Mesenchymal stem cell (in vitro differentiated cells and primary cell): ENCODE measurements around the gene CDKN3.
"Not testable (repeated sequence)": the region's sequence is repeated elsewhere in the genome, so short reads cannot be mapped to it uniquely, and the experiment has no call there.

Experiments used
- DNase-seq: peaks from one replicate; pipeline ENCODE4 v3.0.0-alpha.2; 2013
- H2AFZ ChIP-seq: one replicate; pipeline ENCODE4 v1.6.1; 2013; ENCODE audit warnings: low read depth, mild to moderate bottlenecking, control low read depth, inconsistent platforms, low read length, moderate library complexity
- H2AK5ac ChIP-seq: 2 replicates; pipeline ENCODE4 v1.6.1; 2013; ENCODE audit warnings: low read length, moderate library complexity, mild to moderate bottlenecking, inconsistent platforms; ENCODE audit not compliant: severe bottlenecking
- H2BK120ac ChIP-seq: one replicate; pipeline ENCODE4 v1.6.1; 2013; ENCODE audit warnings: low read depth, mild to moderate bottlenecking, inconsistent platforms, low read length, moderate library complexity
- H2BK12ac ChIP-seq, 2 experiments: one replicate each; pipeline ENCODE4 v1.6.1; 2013; ENCODE audit warnings: inconsistent platforms in 2 of 2, low read length in 2 of 2, mild to moderate bottlenecking in 2 of 2, moderate library complexity in 2 of 2, control low read depth in 1 of 2
- H2BK15ac ChIP-seq: one replicate; pipeline ENCODE4 v1.6.1; 2013; ENCODE audit warnings: mild to moderate bottlenecking, low read depth, inconsistent platforms; ENCODE audit not compliant: poor library complexity, severe bottlenecking
- H2BK5ac ChIP-seq: 2 replicates; pipeline ENCODE4 v1.6.1; 2013; ENCODE audit warnings: low read depth, mild to moderate bottlenecking, low read length, control low read depth, inconsistent platforms; ENCODE audit not compliant: poor library complexity, severe bottlenecking
- H3K14ac ChIP-seq, 2 experiments: one replicate each; pipeline ENCODE4 v1.6.1; 2013; ENCODE audit warnings: inconsistent platforms in 2 of 2, low read length in 2 of 2, control low read depth in 1 of 2, mild to moderate bottlenecking in 1 of 2, moderate library complexity in 1 of 2
- H3K18ac ChIP-seq, 2 experiments: one replicate each; pipeline ENCODE4 v1.6.1; 2013; ENCODE audit warnings: inconsistent platforms in 2 of 2, low read length in 2 of 2, control low read depth in 1 of 2, low read depth in 1 of 2, mild to moderate bottlenecking in 1 of 2
- H3K23ac ChIP-seq, 2 experiments: one replicate each; pipeline ENCODE4 v1.6.1; 2013; ENCODE audit warnings: inconsistent platforms in 2 of 2, low read length in 2 of 2, mild to moderate bottlenecking in 2 of 2, moderate library complexity in 2 of 2, control low read depth in 1 of 2
- H3K27ac ChIP-seq: 2 replicates; pipeline ENCODE4 v1.5.1; 2013; ENCODE audit warnings: mild to moderate bottlenecking, moderate library complexity, low read length, control low read depth, inconsistent platforms; ENCODE audit not compliant: poor library complexity, severe bottlenecking
- H3K27me3 ChIP-seq, 2 experiments: 2 replicates each; pipeline versions ENCODE4 v1.6.1 to v1.7.0; 2013; ENCODE audit warnings: low read length in 2 of 2, mild to moderate bottlenecking in 2 of 2, moderate library complexity in 2 of 2, control low read depth in 1 of 2, inconsistent platforms in 1 of 2; ENCODE audit not compliant: control insufficient read depth in 1 of 2, insufficient read depth in 1 of 2
- H3K36me3 ChIP-seq, 2 experiments: 2 replicates each; pipeline versions ENCODE4 v1.6.1 to v1.7.0; 2013; ENCODE audit warnings: low read length in 2 of 2, control low read depth in 1 of 2, inconsistent platforms in 1 of 2, low read depth in 1 of 2, mild to moderate bottlenecking in 1 of 2; ENCODE audit not compliant: insufficient read depth in 2 of 2, control insufficient read depth in 1 of 2
- H3K4ac ChIP-seq, 2 experiments: one replicate each; pipeline ENCODE4 v1.6.1; 2013; ENCODE audit warnings: inconsistent platforms in 2 of 2, low read length in 2 of 2, mild to moderate bottlenecking in 2 of 2, moderate library complexity in 2 of 2, control low read depth in 1 of 2, low read depth in 1 of 2
- H3K4me1 ChIP-seq: 2 replicates; pipeline ENCODE4 v1.6.1; 2013; ENCODE audit warnings: low read depth, low read length, control low read depth; ENCODE audit not compliant: control insufficient read depth, insufficient read depth
- H3K4me2 ChIP-seq: 2 replicates; pipeline ENCODE4 v1.6.1; 2013; ENCODE audit warnings: low read length, mild to moderate bottlenecking, inconsistent platforms; ENCODE audit not compliant: poor library complexity, severe bottlenecking
- H3K4me3 ChIP-seq, 2 experiments: 2 replicates each; pipeline versions ENCODE4 v1.5.1 to v1.7.0; 2013; ENCODE audit warnings: low read length in 2 of 2, mild to moderate bottlenecking in 2 of 2, control low read depth in 1 of 2, low read depth in 1 of 2; ENCODE audit not compliant: insufficient read depth in 1 of 2
- H3K79me1 ChIP-seq: replicated peaks from 2 replicates; pipeline ENCODE4 v1.6.1; 2013; ENCODE audit warnings: mild to moderate bottlenecking, control low read depth, low read length, inconsistent platforms; ENCODE audit not compliant: poor library complexity, severe bottlenecking
- H3K9ac ChIP-seq: 2 replicates; pipeline ENCODE4 v1.7.0; 2013; ENCODE audit warnings: mild to moderate bottlenecking, low read length, moderate library complexity
- H3K9me3 ChIP-seq: 2 replicates; pipeline ENCODE4 v1.7.0; 2013; ENCODE audit warnings: mild to moderate bottlenecking, low read length; ENCODE audit not compliant: control insufficient read depth
- H4K8ac ChIP-seq: one replicate; pipeline ENCODE4 v1.6.1; 2013; ENCODE audit warnings: inconsistent platforms, mild to moderate bottlenecking, low read length, moderate library complexity
- H4K91ac ChIP-seq: one replicate; pipeline ENCODE4 v1.6.1; 2013; ENCODE audit warnings: mild to moderate bottlenecking, low read length, inconsistent platforms
- WGBS: methylation state at CpG from one replicate; pipeline ENCODE4 v1.1.7; 2013; ENCODE audit warnings: mixed read lengths; 5-methylcytosine and 5-hydroxymethylcytosine counted together

Gene CDKN3

GRCh38 chr14:54374117-54374884 lies 22.5 kb upstream of the CDKN3 start:
- Histone ChIP-seq H2BK12ac (no peak overlapping the region), H3K4ac (no peak overlapping the region), H2BK5ac (no peak overlapping the region), H3K4me3 (no peak overlapping the region), H3K4me2 (no peak overlapping the region), H3K4me1 (no peaks in the 10 kb centered on the region), H4K91ac (no peak overlapping the region), H3K27me3 (peaks cover 10 to 13% of the 10 kb centered on the region in 2 experiments), H4K8ac (no peak overlapping the region), H2AFZ (no peak overlapping the region), H3K36me3 (no peaks in the 10 kb centered on the region), H2AK5ac (no peak overlapping the region), H3K18ac (no peak overlapping the region), H2BK120ac (no peak overlapping the region), H3K9me3 (no peaks in the 10 kb centered on the region), H2BK15ac (no peak overlapping the region), H3K27ac (no peak overlapping the region), H3K14ac (no peak overlapping the region), H3K23ac (no peak overlapping the region), H3K79me1 (no peaks in the 10 kb centered on the region), H3K9ac (no peak overlapping the region)
- DNase-seq, result no peak
- WGBS, result 71% methylated on average over 4 of the region's 7 CpGs

DNA sequence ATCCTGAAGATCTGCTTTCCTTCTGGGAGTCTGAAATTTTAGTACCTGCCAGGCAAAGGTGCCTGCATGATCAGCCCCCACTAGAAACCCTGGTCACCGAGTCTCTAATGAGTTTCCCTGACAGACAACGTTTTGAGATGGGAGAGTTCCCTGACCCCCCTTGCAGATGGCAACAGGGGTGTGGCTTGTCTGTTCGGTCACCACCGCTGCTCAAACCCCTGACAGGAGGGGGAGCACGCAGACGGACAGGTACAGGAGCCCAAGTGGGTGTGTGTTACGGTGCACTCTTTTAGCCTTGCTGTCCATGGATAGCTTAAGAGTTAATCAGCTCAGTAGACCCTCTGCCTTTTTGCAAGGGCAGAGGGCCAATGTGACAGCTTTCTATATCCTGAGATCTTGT lies 19.3 kb upstream of the CDKN3 start:
- Histone ChIP-seq H3K27ac (no peak overlapping the region), H2BK120ac (no peak overlapping the region), H2BK15ac (no peak overlapping the region), H3K4me1 (no peaks in the 10 kb centered on the region), H3K23ac (no peak overlapping the region), H2AFZ (no peak overlapping the region), H2AK5ac (no peak overlapping the region), H2BK12ac (no peak overlapping the region), H3K9me3 (no peaks in the 10 kb centered on the region), H2BK5ac (no peak overlapping the region), H3K79me1 (no peaks in the 10 kb centered on the region), H3K14ac (no peak overlapping the region), H4K8ac (no peak overlapping the region), H3K9ac (no peak overlapping the region), H3K4me2 (no peak overlapping the region), H3K4ac (no peak overlapping the region), H3K36me3 (no peaks in the 10 kb centered on the region), H3K18ac (no peak overlapping the region), H3K4me3 (no peak overlapping the region), H3K27me3 (peaks cover 10 to 13% of the 10 kb centered on the region in 2 experiments), H4K91ac (no peak overlapping the region)
- 52% methylated on average over 7 of the region's 7 CpGs for WGBS
- DNase-seq, result no peak

- WGBS, result 87% methylated on average over 4 of the region's 5 CpGs
- H3K18ac ChIP-seq, H3K79me1 ChIP-seq, H3K4ac ChIP-seq, H3K27ac ChIP-seq, H3K4me2 ChIP-seq, H3K4me1 ChIP-seq, H3K4me3 ChIP-seq, H2AK5ac ChIP-seq, H4K8ac ChIP-seq, H3K36me3 ChIP-seq, H3K9me3 ChIP-seq, H3K14ac ChIP-seq, H2BK120ac ChIP-seq, H4K91ac ChIP-seq, H2BK15ac ChIP-seq, DNase-seq, H3K23ac ChIP-seq, H2BK5ac ChIP-seq, H2BK12ac ChIP-seq, H3K9ac ChIP-seq, H2AFZ ChIP-seq: not testable (repeated sequence)
- H3K27me3 ChIP-seq, result peaks cover 10 to 13% of the 10 kb centered on the region in 2 experiments
Observed at GRCh38 chr14:54378893-54379292, 17.9 kb upstream of the CDKN3 start.

DNA sequence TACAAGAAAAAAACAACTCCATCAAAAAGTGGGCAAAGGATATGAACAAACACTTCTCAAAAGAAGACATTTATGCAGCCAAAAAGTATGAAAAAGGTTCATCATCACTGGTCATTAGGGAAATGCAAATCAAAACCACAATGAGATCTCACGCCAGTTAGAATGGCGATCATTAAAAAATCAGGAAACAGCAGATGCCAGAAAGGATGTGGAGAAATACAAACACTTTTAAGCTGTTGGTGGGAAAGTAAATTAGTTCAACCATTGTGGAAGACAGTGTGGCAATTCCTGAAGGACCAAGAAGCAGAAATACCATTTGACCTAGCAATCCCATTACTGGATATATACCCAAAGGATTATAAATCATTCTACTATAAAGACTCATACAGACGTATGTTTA lies 16.2 kb upstream of the CDKN3 start:
- not testable (repeated sequence) for H2BK12ac ChIP-seq, H2AFZ ChIP-seq, H3K23ac ChIP-seq, H3K9ac ChIP-seq, H2BK5ac ChIP-seq, H2BK15ac ChIP-seq, H2BK120ac ChIP-seq, H4K8ac ChIP-seq, H3K4me3 ChIP-seq, DNase-seq, H3K4me1 ChIP-seq, H3K79me1 ChIP-seq, H3K4me2 ChIP-seq, H3K18ac ChIP-seq, H2AK5ac ChIP-seq, H3K36me3 ChIP-seq, H3K14ac ChIP-seq, H4K91ac ChIP-seq, H3K27ac ChIP-seq, H3K4ac ChIP-seq, H3K9me3 ChIP-seq
- peaks cover 12 to 13% of the 10 kb centered on the region in 2 experiments for H3K27me3 ChIP-seq
- WGBS, result 83% methylated on average over 3 of the region's 3 CpGs
